Activated CD8-positive, alpha-beta memory T cell treated with anti-CD3 and anti-CD28 coated beads for 36 hours (primary cell): ENCODE data around the gene ACR. TPM values are rescaled to one million over a fixed set of nuclear protein-coding genes. Genes with fewer than 3 reads are reported as not detected.
"Not testable (repeated sequence)": the region's sequence is repeated elsewhere in the genome, so short reads cannot be mapped to it uniquely, and the experiment has no call there.

Source experiments
- CTCF ChIA-PET: fragments of 350-600 bp; sonication (Branson Sonifier 250); formaldehyde crosslinking; loops from one replicate; lab custom pipeline; 2021; ENCODE audit warnings: antibody characterized with exemption; lab: Charles Lee
- POLR2A ChIA-PET: fragments of 350-600 bp; sonication (Branson Sonifier 250); formaldehyde crosslinking; loops from one replicate; lab custom pipeline; 2021; ENCODE audit warnings: antibody characterized with exemption; lab: Charles Lee
- total RNA-seq, 2 experiments: library from RNA; stranded (reverse); gene quantifications; one replicate each; pipeline ENCODE4 v1.2.3, GENCODE V29; 2021

Gene ACR
- total RNA-seq, 2 experiments from 2014 or later = not detected

GRCh38 chr22:50755251-50755650, 17.2 kb downstream of the ACR start:
- POLR2A ChIA-PET = interaction anchor here (0.6 kb wide), 1 partner anchor 426 kb away, joined by 7 read pairs; no protein-coding TSS in a partner anchor
- CTCF ChIA-PET = not testable (repeated sequence)

GRCh38 chr22:50756406-50756805, 18.4 kb downstream of the ACR start:
- POLR2A ChIA-PET, CTCF ChIA-PET: not testable (repeated sequence)

GRCh38 chr22:50756949-50757491, 19.0 kb downstream of the ACR start:
- CTCF ChIA-PET, POLR2A ChIA-PET: not testable (repeated sequence)

GRCh38 chr22:50759597-50760341, 21.8 kb downstream of the ACR start:
- POLR2A ChIA-PET, CTCF ChIA-PET: not testable (repeated sequence)

GRCh38 chr22:50761829-50762228, 23.8 kb downstream of the ACR start:
- CTCF ChIA-PET, POLR2A ChIA-PET: not testable (repeated sequence)

- POLR2A ChIA-PET, CTCF ChIA-PET: not testable (repeated sequence)
Observed at GRCh38 chr22:50764288-50764687, 26.3 kb downstream of the ACR start.

GRCh38 chr22:50775132-50775531, 37.1 kb downstream of the ACR start:
- CTCF ChIA-PET, POLR2A ChIA-PET: not testable (repeated sequence)

- POLR2A ChIA-PET, CTCF ChIA-PET: not testable (repeated sequence)
Observed at GRCh38 chr22:50777631-50778030, 39.6 kb downstream of the ACR start.

- CTCF ChIA-PET, POLR2A ChIA-PET: not testable (repeated sequence)
Observed at GRCh38 chr22:50780244-50780643, 42.2 kb downstream of the ACR start.

GRCh38 chr22:50782253-50782652, 44.2 kb downstream of the ACR start:
- POLR2A ChIA-PET, CTCF ChIA-PET: not testable (repeated sequence)

GRCh38 chr22:50783033-50783879, 45.3 kb downstream of the ACR start, which contains the start of gene RABL2B:
RABL2B (minus strand) TSS chr22:50783636; CDS start chr22:50782294, 1,342 bp downstream.
- CTCF ChIA-PET, POLR2A ChIA-PET: not testable (repeated sequence)

- CTCF ChIA-PET = not testable (repeated sequence)
Observed at GRCh38 chr22:50783880-50784276, 45.9 kb downstream of the ACR start.

GRCh38 chr22:50785289-50785688, 47.3 kb downstream of the ACR start:
- POLR2A ChIA-PET, CTCF ChIA-PET: not testable (repeated sequence)

More at GRCh38 chr22:50783880-50784276, 45.9 kb downstream of the ACR start:
- POLR2A ChIA-PET = not testable (repeated sequence)

GRCh38 chr22:50786936-50787335, 48.9 kb downstream of the ACR start:
- POLR2A ChIA-PET, CTCF ChIA-PET: not testable (repeated sequence)

Other genes starting within 250 kb of the ACR start
- 10 to 100 TPM; 78.2 to 78.4 TPM for gene LMF2, start 230.5 kb upstream of the ACR start, total RNA-seq
- 100 to 1,000 TPM; 152 to 153 TPM for gene NCAPH2, start 230.0 kb upstream of the ACR start, total RNA-seq
- gene SCO2, start 212.6 kb upstream of the ACR start, total RNA-seq = 1 to 10 TPM in 1 of 2 experiments, under 1 TPM in 1; 0.97 to 4.1 TPM
- gene TYMP, start 208.2 kb upstream of the ACR start, total RNA-seq = 10 to 100 TPM; 89.6 to 89.7 TPM
- 1 to 10 TPM; 5.9 to 6.1 TPM for gene KLHDC7B, start 192.3 kb upstream of the ACR start, total RNA-seq
- gene SYCE3, start 175.3 kb upstream of the ACR start, total RNA-seq = not detected
- 10 to 100 TPM; 40.7 to 44.0 TPM for gene CPT1B, start 159.8 kb upstream of the ACR start, total RNA-seq
- gene CHKB, start 155.4 kb upstream of the ACR start, total RNA-seq = 10 to 100 TPM; 63.3 to 65.8 TPM
- under 1 TPM; 0.08 to 0.11 TPM for gene MAPK8IP2, start 137.4 kb upstream of the ACR start, total RNA-seq
- gene ARSA, start 110.1 kb upstream of the ACR start, total RNA-seq = 10 to 100 TPM; 19.5 to 20.0 TPM
- under 1 TPM; 0.04 to 0.06 TPM for gene SHANK3, start 65.4 kb upstream of the ACR start, total RNA-seq
- gene RABL2B, start 45.4 kb downstream of the ACR start, total RNA-seq = 10 to 100 TPM; 30.6 to 33.7 TPM